ENCODE data around the gene ARL13A. TPM values are rescaled to one million over a fixed set of nuclear protein-coding genes. Genes with fewer than 3 reads are reported as not detected.
"Not testable (repeated sequence)": the region's sequence is repeated elsewhere in the genome, so short reads cannot be mapped to it uniquely, and the experiment has no call there.

Gene ARL13A
- total RNA-seq (2014; rRNA removed; shearing (Covaris generic)) = not detected in 2 replicates

- no peak for DNase-seq (ENCODE audit: low spot score)
These were observed at the start of gene ARL13A for GRCh38 chrX:100969408-100969807. TSS of gene ARL13A (plus strand) at chrX:100969708. CDS start at chrX:100973690, 3,982 bp downstream.

- no peak for DNase-seq (ENCODE audit: low spot score)
These were observed 45.1 kb upstream of the ARL13A start for GRCh38 chrX:100924375-100924774.

DNA sequence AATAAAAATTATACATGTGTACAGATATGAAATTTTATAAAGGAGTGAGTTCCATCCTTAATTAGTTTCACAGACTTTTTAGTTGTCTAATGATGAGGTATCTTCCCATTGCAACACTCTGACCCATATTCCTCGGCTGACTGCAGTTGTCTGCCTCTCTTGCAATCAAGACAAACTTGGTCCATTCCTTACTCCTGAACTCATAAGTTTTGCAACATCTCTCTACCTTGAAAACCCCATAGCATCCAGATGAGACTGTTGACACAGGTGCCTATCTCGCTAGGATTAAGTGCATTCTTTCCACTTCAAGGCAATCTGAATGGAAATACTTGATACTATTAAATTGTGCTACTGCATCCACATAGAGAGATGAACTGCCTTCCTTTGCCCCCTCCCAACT, 43.1 kb upstream of the ARL13A start:
- DNase-seq (ENCODE audit: low spot score) = no peak

- DNase-seq (ENCODE audit: low spot score) = no peak
These were observed 40.6 kb upstream of the ARL13A start, which contains the start of gene XKRX for GRCh38 chrX:100928660-100929613. TSS of gene XKRX (minus strand) at chrX:100928917. CDS start at chrX:100928304, 613 bp downstream.

DNA sequence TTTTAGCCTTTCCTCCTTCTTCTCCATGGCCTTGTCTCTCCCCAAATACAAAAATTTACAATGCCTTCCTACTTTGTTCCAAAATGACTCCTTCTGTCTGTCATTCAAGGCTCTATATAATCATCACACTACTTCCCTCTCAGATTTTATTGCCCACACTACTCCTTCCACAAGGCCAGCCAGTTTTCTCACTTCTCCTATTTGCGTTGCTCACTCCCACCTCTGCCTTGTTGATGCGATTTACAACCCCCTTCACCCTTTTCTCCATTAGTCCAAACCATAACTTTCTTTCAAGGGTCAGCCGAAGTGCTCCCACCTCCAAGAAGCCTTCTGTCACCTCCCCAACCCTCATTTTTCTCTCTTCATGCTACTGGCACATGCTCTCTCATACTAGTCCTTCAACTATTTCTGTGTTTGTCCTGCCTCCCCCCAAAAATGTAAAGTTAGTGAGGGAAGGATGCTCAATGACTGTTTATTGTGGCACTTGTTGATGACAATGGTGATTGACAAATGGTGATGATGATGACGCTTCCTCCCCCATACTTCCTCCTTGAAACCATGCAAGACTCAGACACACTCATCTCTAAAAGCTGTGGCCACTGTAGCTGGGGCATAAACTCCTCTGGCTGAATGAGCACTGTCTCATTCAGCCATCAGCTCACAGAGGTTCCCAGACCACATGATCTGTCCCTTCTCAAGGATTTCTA, 38.1 kb upstream of the ARL13A start:
- DNase-seq (ENCODE audit: low spot score) = no peak

DNA sequence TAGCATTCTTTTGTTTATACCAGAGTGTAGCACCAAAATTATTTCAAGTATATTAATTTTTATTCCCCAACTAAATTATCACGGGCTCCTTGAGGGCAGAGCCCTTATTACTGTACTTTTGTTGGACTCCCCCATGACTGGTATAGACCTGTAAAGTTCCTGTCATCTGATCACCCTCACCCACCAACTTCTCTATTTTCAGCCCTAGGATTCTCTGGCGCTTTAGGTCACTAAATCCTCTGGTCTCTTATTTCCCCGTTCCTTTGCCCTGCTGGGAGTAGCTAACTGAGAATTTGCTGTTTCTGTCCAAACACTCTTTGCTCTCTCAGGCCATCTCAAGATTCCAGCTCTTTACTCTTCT, 37.6 kb upstream of the ARL13A start:
- no peak for DNase-seq (ENCODE audit: low spot score)

GRCh38 chrX:100935767-100936166, 33.7 kb upstream of the ARL13A start:
- DNase-seq (ENCODE audit: low spot score) = no peak

DNA sequence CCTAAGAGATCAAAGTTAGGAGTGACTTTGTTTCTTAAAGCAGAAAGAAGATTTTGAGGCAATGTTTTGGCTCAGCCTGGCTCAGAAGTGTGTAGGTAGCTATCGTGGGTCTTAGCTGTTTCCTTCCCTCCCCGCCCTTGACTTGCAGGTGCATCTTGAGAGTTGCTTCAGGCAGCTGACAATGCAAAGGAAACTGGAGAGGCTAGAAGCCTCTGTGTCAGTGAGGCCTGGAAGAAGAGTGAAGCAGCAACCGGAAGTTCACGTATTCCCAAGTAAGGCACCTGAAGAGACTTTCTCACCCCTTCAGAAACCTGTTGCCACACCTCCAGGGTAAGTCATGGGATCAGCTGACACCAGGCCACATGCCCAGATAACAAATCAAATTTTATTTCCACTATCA, 30.2 kb upstream of the ARL13A start:
- no peak for DNase-seq (ENCODE audit: low spot score)

GRCh38 chrX:100944601-100945000, 24.9 kb upstream of the ARL13A start:
- DNase-seq (ENCODE audit: low spot score) = no peak

DNA sequence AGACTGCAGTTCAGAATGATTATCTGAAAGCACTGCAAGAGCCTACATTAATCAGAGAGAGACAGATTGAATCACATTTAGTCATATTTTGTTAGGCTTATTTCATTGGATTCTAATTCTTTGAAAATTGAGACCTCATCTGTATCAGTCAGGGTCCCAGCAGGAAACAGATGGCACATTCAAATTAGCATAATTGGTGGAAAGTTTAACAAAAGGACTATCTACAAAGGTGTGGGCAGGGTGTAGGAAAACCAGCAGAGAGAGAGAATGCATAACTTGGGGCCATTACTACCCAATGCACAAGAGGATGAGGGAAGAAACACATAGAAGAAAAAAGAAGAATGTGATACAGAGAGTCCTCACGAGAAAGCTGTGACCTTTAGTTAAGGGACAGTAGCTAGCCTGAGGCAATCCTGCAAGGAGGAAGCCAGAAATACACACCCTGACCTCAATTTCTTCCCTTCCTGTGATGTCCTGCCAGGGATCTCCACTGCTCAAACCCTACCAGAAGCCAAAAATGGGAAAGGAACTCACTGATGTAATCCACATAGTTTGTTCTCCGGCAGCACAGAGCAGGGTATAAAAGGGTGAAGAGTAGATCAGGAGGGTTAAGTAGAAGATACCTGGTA, 23.1 kb upstream of the ARL13A start:
- DNase-seq (ENCODE audit: low spot score) = no peak

GRCh38 chrX:100948557-100948956, 21.0 kb upstream of the ARL13A start:
- DNase-seq (ENCODE audit: low spot score) = no peak

- no peak for DNase-seq (ENCODE audit: low spot score)
These were observed 6.7 kb upstream of the ARL13A start for GRCh38 chrX:100962811-100963210.

DNA sequence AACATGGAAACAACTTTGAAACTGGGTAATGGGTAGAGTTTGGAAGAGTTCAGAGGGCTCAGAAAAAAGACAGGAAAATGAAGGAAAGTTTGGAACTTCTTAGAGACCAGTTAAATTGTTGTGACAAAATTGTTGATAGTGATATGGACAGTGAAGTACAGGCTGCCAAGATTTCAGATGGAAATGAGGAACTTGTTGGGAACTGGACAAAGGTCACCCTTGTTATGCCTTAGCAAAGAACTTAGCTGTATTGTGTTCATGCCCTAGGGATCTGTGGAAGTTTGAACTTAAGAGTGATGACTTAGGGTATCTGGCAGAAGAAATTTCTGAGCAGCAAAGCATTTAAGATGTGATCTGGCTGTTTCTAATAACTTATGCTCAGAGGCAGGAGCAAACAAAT, 5.1 kb upstream of the ARL13A start:
- no peak for DNase-seq (ENCODE audit: low spot score)

DNA sequence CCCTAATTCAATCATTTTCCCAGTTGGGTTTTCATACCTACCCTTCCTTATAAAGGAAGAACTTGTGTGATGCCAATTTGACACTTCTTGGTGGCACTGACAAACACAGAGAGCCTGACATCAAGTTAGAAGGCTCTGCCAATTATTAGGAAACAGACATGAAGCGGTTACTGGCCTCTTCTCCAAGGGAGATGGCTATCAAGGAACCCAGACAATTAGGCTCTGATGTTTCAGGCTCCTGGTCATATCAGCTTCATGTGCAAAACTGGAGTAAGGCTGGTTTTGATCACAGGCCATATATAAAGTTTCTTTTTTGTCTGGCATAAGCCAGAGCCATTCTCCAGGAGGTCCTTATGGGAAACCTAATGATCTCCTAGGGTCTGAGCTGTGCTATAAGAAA, 428 bp downstream of the ARL13A start:
- no peak for DNase-seq (ENCODE audit: low spot score)

GRCh38 chrX:100973411-100973810, 3.9 kb downstream of the ARL13A start:
- no peak for DNase-seq (ENCODE audit: low spot score)

- DNase-seq (ENCODE audit: low spot score) = no peak
These were observed 5.7 kb downstream of the ARL13A start for GRCh38 chrX:100975212-100975611.

DNA sequence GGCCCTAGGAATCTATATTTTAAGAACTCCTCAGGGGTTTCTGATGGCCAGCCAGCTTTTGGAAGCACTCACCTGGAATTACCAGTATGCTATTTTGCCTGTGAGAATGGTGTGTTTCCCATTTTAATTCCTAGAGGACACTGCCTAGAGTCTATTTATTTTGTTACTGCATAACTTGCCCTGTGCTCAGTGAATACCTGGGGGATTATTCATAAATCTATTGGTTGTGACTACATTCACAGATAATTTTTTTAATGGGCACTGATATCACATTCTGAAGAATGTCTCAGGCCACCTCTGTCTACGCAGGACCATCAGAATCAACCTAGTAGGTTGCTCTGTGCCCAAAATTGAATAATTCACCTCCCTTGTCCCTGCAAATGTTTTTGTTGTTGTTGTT, 6.7 kb downstream of the ARL13A start:
- DNase-seq (ENCODE audit: low spot score) = no peak

- DNase-seq (ENCODE audit: low spot score) = no peak
These were observed 10.5 kb downstream of the ARL13A start for GRCh38 chrX:100979881-100980607.

GRCh38 chrX:100980608-100981497, 11.3 kb downstream of the ARL13A start:
- DNase-seq (ENCODE audit: low spot score) = peak; percentile 62

GRCh38 chrX:100981498-100981845, 12.0 kb downstream of the ARL13A start:
- not testable (repeated sequence) for DNase-seq (ENCODE audit: low spot score)

DNA sequence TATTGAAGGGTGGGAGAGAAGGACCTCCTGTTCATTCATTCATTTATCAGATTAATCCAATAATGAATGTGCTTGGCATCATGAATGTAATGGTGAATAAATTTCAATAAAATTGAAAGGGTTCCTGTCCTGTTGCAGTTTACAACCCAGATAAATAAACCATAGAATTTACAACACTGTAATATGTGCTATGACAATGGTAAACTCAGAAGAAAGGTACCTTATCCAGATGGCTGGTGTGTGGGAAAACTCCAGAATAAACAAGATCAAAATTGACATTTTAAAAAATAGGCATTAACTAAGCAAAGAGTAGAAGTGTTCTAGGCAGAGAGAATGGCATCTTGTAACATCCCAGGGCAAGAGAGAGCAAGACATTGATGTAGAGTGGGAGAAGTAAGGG, 15.3 kb downstream of the ARL13A start:
- DNase-seq (ENCODE audit: low spot score) = no peak

Measured in H4 (cell line).